HepG2 (cell line): Measurements from ENCODE around the gene VSX1. TPM values are rescaled to one million over a fixed set of nuclear protein-coding genes. Genes with fewer than 3 reads are reported as not detected.

Source experiments
- BORCS8-MEF2B ChIP-seq: sonication (generic); formaldehyde crosslinking; IDR thresholded peaks from 2 replicates; pipeline ENCODE4 v1.8.0; 2022; ENCODE audit warnings: mild to moderate bottlenecking, missing genetic modification reagents
- DNMT3B ChIP-seq: conservative IDR thresholded peaks from 2 replicates; pipeline ENCODE4 v1.6.1; 2016; ENCODE audit warnings: missing biosample characterization, control low read depth
- GMEB1 ChIP-seq: sonication (generic); formaldehyde crosslinking; IDR thresholded peaks from 2 replicates; pipeline ENCODE4 v1.5.1; 2020; ENCODE audit warnings: missing genetic modification reagents, mild to moderate bottlenecking, borderline replicate concordance
- HDAC1 ChIP-seq: sonication (generic); formaldehyde crosslinking; IDR thresholded peaks from 2 replicates; pipeline ENCODE4 v1.5.1; 2020; ENCODE audit warnings: mild to moderate bottlenecking, missing genetic modification reagents
- HNRNPLL ChIP-seq: fragments of 200-400 bp; formaldehyde crosslinking; IDR thresholded peaks from 2 replicates; pipeline ENCODE4 v1.6.1; 2017; ENCODE audit warnings: mild to moderate bottlenecking, low read depth, low read length; ENCODE audit not compliant: poor library complexity, severe bottlenecking
- KMT2A ChIP-seq: sonication (generic); formaldehyde crosslinking; IDR thresholded peaks from 2 replicates; pipeline ENCODE4 v1.4.0; 2020; ENCODE audit warnings: missing genetic modification reagents
- MTF2 ChIP-seq: sonication (generic); formaldehyde crosslinking; IDR thresholded peaks from 2 replicates; pipeline ENCODE4 v1.5.0; 2020; ENCODE audit warnings: missing genetic modification reagents, borderline replicate concordance
- PAXIP1 ChIP-seq: sonication (generic); formaldehyde crosslinking; conservative IDR thresholded peaks from 2 replicates; pipeline ENCODE4 v1.4.0; 2020; ENCODE audit warnings: mild to moderate bottlenecking, missing genetic modification reagents, moderate library complexity
- SALL2 ChIP-seq: sonication (generic); formaldehyde crosslinking; IDR thresholded peaks from 2 replicates; pipeline ENCODE4 v1.8.1; 2023; ENCODE audit warnings: mild to moderate bottlenecking, missing genetic modification reagents, inconsistent platforms
- STAT5B ChIP-seq: sonication (generic); formaldehyde crosslinking; IDR thresholded peaks from 2 replicates; pipeline ENCODE4 v1.4.0; 2020; ENCODE audit warnings: missing genetic modification reagents
- TBP ChIP-seq: sonication (generic); formaldehyde crosslinking; IDR thresholded peaks from 2 replicates; pipeline ENCODE4 v1.5.0; 2020; ENCODE audit warnings: missing genetic modification reagents
- TSC22D2 ChIP-seq: sonication (generic); formaldehyde crosslinking; IDR thresholded peaks from 2 replicates; pipeline ENCODE4 v1.5.1; 2020; ENCODE audit warnings: missing genetic modification reagents, mild to moderate bottlenecking, borderline replicate concordance
- ZFP90 ChIP-seq: sonication (generic); formaldehyde crosslinking; IDR thresholded peaks from 2 replicates; pipeline ENCODE4 v1.8.0; 2022; ENCODE audit warnings: missing genetic modification reagents, mild to moderate bottlenecking, inconsistent platforms, borderline replicate concordance
- ZNF18 ChIP-seq: sonication (generic); formaldehyde crosslinking; IDR thresholded peaks from 2 replicates; pipeline ENCODE4 v1.8.0; 2022; ENCODE audit warnings: mild to moderate bottlenecking, missing genetic modification reagents; ENCODE audit not compliant: insufficient replicate concordance
- ZNF326 ChIP-seq: sonication (generic); formaldehyde crosslinking; IDR thresholded peaks from 2 replicates; pipeline ENCODE4 v1.4.0; 2020; ENCODE audit warnings: missing genetic modification reagents, borderline replicate concordance
- ZNF678 ChIP-seq: sonication (generic); formaldehyde crosslinking; IDR thresholded peaks from 2 replicates; pipeline ENCODE4 v1.4.0; 2020; ENCODE audit warnings: mild to moderate bottlenecking, missing genetic modification reagents
- ZNF687 ChIP-seq: sonication (generic); formaldehyde crosslinking; IDR thresholded peaks from 2 replicates; pipeline ENCODE4 v1.5.1; 2020; ENCODE audit warnings: mild to moderate bottlenecking, missing genetic modification reagents, moderate library complexity
- polyA plus RNA-seq, 8 experiments: library from polyadenylated mRNA; depleted of rRNA in 3 of 8; stranded (reverse) in 7 of 8; unstranded in 1 of 8; fragments of >200 nt; fragmentation: Illumina TruSeq in 4 of 8; extraction: Trizol in 4 of 8; gene quantifications; 2 replicates each; pipeline versions ENCODE4 v1.2.1 to v1.2.3, GENCODE V29; 2011 to 2016; ENCODE audit warnings: low read depth in 4 of 8, missing spikeins in 1 of 8, mixed read lengths in 1 of 8; ENCODE audit not compliant: insufficient read depth in 1 of 8
- total RNA-seq, 5 experiments: library from RNA; depleted of rRNA; stranded (reverse); fragments of >200 nt; fragmentation: Illumina TruSeq; extraction: Trizol; gene quantifications; 2 replicates each; pipeline ENCODE4 v1.2.3, GENCODE V29; 2016; ENCODE audit warnings: low read depth in 1 of 5

VSX1 gene
- total and polyA plus RNA-seq, 2 of the 13 experiments (the other 11 are each of a cell fraction or from before 2014, with no cell fraction given): 0.04 TPM; not detected in 1

GRCh38 chr20:25058051-25058846, 23.7 kb downstream of the VSX1 start, which contains the start of gene ACSS1 (continued):
- TF ChIP-seq ZNF18 (CRISPR knock-in tag): no peak
- TF ChIP-seq MTF2 (CRISPR knock-in tag): no peak
- peak; percentile 35 for TF ChIP-seq HNRNPLL
- TF ChIP-seq ZNF326: no peak
- no peak for TF ChIP-seq TBP (CRISPR knock-in tag)
- TF ChIP-seq HDAC1 (CRISPR knock-in tag): 0 out of 2 replicates have a peak, but pooled peaks have one; percentile 14
- TF ChIP-seq TSC22D2 (CRISPR knock-in tag): no peak
- no peak for TF ChIP-seq GMEB1 (CRISPR knock-in tag)
- TF ChIP-seq ZFP90: 0 out of 2 replicates have a peak, but pooled peaks have one; percentile 74
- no peak for TF ChIP-seq DNMT3B
- peak; percentile 75; the same call in 1 of the 2 replicates for TF ChIP-seq ZNF678 (CRISPR knock-in tag)
- 0 out of 2 replicates have a peak, but pooled peaks have one; percentile 19 for TF ChIP-seq STAT5B (CRISPR knock-in tag)
- peak; percentile 48; the same call in 1 of the 2 replicates for TF ChIP-seq KMT2A
- TF ChIP-seq BORCS8-MEF2B (CRISPR knock-in tag): peak; percentile 79; the same call in 1 of the 2 replicates
- TF ChIP-seq SALL2 (CRISPR knock-in tag): peak; percentile 83
- TF ChIP-seq PAXIP1 (CRISPR knock-in tag): no peak
- TF ChIP-seq ZNF687: peak; percentile 77
